ENCODE data around the gene KANSL1.
"Not testable (repeated sequence)": the region's sequence is repeated elsewhere in the genome, so short reads cannot be mapped to it uniquely, and the experiment has no call there.

The KANSL1 gene

GRCh38 chr17:46009681-46010596 is 183.3 kb downstream of the KANSL1 start:
- TF ChIP-seq, protein P1, sequence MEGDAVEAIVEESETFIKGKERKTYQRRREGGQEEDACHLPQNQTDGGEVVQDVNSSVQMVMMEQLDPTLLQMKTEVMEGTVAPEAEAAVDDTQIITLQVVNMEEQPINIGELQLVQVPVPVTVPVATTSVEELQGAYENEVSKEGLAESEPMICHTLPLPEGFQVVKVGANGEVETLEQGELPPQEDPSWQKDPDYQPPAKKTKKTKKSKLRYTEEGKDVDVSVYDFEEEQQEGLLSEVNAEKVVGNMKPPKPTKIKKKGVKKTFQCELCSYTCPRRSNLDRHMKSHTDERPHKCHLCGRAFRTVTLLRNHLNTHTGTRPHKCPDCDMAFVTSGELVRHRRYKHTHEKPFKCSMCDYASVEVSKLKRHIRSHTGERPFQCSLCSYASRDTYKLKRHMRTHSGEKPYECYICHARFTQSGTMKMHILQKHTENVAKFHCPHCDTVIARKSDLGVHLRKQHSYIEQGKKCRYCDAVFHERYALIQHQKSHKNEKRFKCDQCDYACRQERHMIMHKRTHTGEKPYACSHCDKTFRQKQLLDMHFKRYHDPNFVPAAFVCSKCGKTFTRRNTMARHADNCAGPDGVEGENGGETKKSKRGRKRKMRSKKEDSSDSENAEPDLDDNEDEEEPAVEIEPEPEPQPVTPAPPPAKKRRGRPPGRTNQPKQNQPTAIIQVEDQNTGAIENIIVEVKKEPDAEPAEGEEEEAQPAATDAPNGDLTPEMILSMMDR (conservative IDR thresholded peaks at IDR 0.05; ENCODE audit: low read length), result no peak
- peak; percentile 60 for DNase-seq (ENCODE audit: low read depth)
- no peak overlapping the region for H3K4me3 ChIP-seq (ENCODE audit: low read length)

DNA sequence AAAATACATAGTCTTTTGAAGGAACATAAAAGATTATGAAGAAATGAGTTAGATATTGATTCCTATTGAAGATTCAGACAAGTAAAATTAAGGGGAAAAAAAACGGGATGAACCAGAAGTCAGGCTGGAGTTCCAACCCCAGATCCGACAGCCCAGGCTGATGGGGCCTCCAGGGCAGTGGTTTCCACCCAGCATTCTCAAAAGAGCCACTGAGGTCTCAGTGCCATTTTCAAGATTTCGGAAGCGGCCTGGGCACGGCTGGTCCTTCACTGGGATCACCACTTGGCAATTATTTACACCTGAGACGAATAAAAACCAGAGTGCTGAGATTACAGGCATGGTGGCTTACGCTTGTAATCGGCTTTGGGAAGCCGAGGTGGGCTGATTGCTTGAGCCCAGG is 184.6 kb downstream of the KANSL1 start:
- TF ChIP-seq, protein P1 (conservative IDR thresholded peaks at IDR 0.05; ENCODE audit: low read length), result no peak
- DNase-seq (ENCODE audit: low read depth), result no peak
- no peak overlapping the region for H3K4me3 ChIP-seq (ENCODE audit: low read length)

DNA sequence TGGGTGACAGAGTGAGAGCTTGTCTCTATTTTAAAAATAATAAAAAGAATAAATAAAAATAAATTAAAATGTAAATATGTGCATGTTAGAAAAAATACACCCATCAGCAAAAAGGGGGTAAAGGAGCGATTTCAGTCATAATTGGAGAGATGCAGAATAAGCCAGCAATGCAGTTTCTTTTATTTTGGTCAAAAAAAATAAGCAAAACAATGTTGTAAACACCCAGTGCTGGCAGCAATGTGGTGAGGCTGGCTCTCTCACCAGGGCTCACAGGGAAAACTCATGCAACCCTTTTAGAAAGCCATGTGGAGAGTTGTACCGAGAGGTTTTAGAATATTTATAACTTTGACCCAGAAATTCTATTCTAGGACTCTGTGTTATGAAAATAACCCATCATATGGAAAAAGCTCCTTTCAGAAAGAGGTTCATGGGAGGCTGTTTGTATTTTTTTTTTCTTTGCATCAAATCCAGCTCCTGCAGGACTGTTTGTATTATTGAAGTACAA is 185.7 kb downstream of the KANSL1 start:
- no peak for DNase-seq (ENCODE audit: low read depth)
- no peak overlapping the region for H3K4me3 ChIP-seq (ENCODE audit: low read length)
- TF ChIP-seq, protein P1 (conservative IDR thresholded peaks at IDR 0.05; ENCODE audit: low read length), result no peak

DNA sequence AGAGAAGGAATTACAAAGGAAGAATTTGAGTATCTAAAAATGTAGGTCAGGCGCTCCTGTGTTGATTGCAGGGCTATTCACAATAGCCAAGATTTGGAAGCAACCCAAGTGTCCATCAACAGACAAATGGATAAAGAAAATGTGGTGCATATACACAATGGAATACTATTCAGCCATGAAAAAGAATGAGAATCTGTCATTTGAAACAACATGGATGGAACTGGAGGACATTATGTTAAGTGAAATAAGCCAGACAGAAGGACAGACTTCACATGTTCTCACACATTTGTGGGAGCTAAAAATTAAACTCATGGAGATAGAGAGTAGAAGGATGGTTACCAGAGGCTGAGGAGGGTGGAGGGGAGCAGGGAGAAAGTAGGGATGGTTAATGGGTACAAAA is 187.1 kb downstream of the KANSL1 start:
- H3K4me3 ChIP-seq (ENCODE audit: low read length); DNase-seq (ENCODE audit: low read depth): not testable (repeated sequence)

- H3K4me3 ChIP-seq (ENCODE audit: low read length), result no peak overlapping the region
- TF ChIP-seq, protein P1 (conservative IDR thresholded peaks at IDR 0.05; ENCODE audit: low read length), result no peak
- peak; percentile 24 for DNase-seq (ENCODE audit: low read depth)
Measured at GRCh38 chr17:46003907-46004748, 189.1 kb downstream of the KANSL1 start.

DNA sequence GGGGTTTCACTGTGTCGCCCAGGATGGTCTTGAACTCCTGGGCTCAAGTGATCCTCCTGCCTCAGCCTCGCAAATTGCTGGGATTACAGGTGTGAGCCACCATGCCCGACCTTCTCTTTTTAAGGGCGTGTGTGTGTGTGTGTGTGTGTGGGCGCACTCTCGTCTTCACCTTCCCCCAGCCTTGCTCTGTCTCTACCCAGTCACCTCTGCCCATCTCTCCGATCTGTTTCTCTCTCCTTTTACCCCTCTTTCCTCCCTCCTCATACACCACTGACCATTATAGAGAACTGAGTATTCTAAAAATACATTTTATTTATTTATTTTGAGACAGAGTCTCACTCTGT is 190.3 kb downstream of the KANSL1 start:
- H3K4me3 ChIP-seq (ENCODE audit: low read length), result no peak overlapping the region
- no peak for DNase-seq (ENCODE audit: low read depth)
- TF ChIP-seq, protein P1 (conservative IDR thresholded peaks at IDR 0.05; ENCODE audit: low read length), result no peak

GRCh38 chr17:46002311-46002972 is 190.8 kb downstream of the KANSL1 start:
- peak; percentile 48 for DNase-seq (ENCODE audit: low read depth)
- TF ChIP-seq, protein P1 (conservative IDR thresholded peaks at IDR 0.05; ENCODE audit: low read length), result peak; percentile 89

More at GRCh38 chr17:46002311-46002972, 190.8 kb downstream of the KANSL1 start:
- no peak overlapping the region for H3K4me3 ChIP-seq (ENCODE audit: low read length)

Data from AG10803 (cell line).